Immature natural killer cell (primary cell): ENCODE measurements around the gene RAB3C. TPM values are rescaled to one million over a fixed set of nuclear protein-coding genes. Genes with fewer than 3 reads are reported as not detected.

Experiments
- DNase-seq, 3 donors: peaks; one replicate each; pipeline ENCODE4 v3.0.0; 2022; ENCODE audit warnings: mixed read lengths in 1 of 3
- H3K27ac Mint-ChIP-seq, 6 donors: one replicate each; pipeline ENCODE4 v1.8.0; 2020; ENCODE audit warnings: mixed read lengths in 6 of 6, mild to moderate bottlenecking in 5 of 6, inconsistent platforms in 4 of 6, moderate library complexity in 3 of 6
- H3K27me3 Mint-ChIP-seq, 3 donors: one replicate each; pipeline ENCODE4 v1.8.0; 2020 to 2021; ENCODE audit warnings: low read depth in 3 of 3, mild to moderate bottlenecking in 3 of 3, mixed read lengths in 3 of 3, moderate library complexity in 3 of 3, inconsistent platforms in 1 of 3
- H3K36me3 Mint-ChIP-seq, 3 donors: one replicate each; pipeline ENCODE4 v1.8.0; 2020; ENCODE audit warnings: mixed read lengths in 3 of 3, inconsistent platforms in 2 of 3, mild to moderate bottlenecking in 2 of 3
- H3K4me1 Mint-ChIP-seq, 2 donors: one replicate each; pipeline ENCODE4 v1.8.0; 2020; ENCODE audit warnings: inconsistent platforms in 2 of 2, mild to moderate bottlenecking in 2 of 2, mixed read lengths in 2 of 2, moderate library complexity in 1 of 2
- H3K4me3 Mint-ChIP-seq, 5 donors: one replicate each; pipeline ENCODE4 v1.8.0; 2020; ENCODE audit warnings: mild to moderate bottlenecking in 5 of 5, mixed read lengths in 5 of 5, inconsistent platforms in 3 of 5, moderate library complexity in 3 of 5
- H3K9me3 Mint-ChIP-seq, 6 donors: one replicate each; pipeline ENCODE4 v1.8.0; 2020; ENCODE audit warnings: mild to moderate bottlenecking in 6 of 6, mixed read lengths in 6 of 6, inconsistent platforms in 4 of 6, moderate library complexity in 3 of 6
- polyA plus RNA-seq, 3 donors: library from polyadenylated mRNA; unstranded; fragments of 300-500 nt; fragmentation: Illumina TruSeq; gene quantifications; one replicate each; pipeline ENCODE4 v1.2.3, GENCODE V29; 2021

The RAB3C gene
- polyA plus RNA-seq, 3 donors from 2014 or later: not detected

- DNase-seq: no peak
- H3K27me3 Mint-ChIP-seq: peaks cover 0 to 1% (median under 1%) of the 10 kb centered on the region in 3 donors
- peaks cover 0 to 3% (median 0%) of the 10 kb centered on the region in 6 donors for H3K9me3 Mint-ChIP-seq
- no peaks in the 10 kb centered on the region for H3K4me1 Mint-ChIP-seq
- H3K27ac Mint-ChIP-seq: no peak overlapping the region
- H3K36me3 Mint-ChIP-seq: no peaks in the 10 kb centered on the region
- no peak overlapping the region for H3K4me3 Mint-ChIP-seq
Measured at GRCh38 chr5:58825441-58825840, 242.6 kb downstream of the RAB3C start.

DNA sequence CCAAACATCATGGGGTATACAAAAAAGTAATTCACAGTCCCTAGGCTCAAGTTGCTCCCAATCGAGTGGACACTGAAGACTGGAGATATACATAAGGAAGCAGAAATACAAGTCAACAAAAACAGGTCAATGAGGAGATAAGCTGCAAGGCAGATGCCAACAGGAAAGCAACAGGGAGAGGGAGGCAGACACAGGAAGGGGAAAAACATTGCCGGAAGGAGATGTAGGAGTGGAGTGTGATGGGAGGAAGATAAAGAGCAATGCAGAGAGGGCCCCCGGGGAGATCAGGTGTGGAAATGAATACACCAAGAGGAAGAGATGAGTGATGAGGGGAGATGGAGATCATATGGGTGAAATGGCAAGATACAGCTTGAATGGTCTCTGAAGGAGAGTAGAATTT lies 243.0 kb downstream of the RAB3C start:
- no peak for DNase-seq

DNA sequence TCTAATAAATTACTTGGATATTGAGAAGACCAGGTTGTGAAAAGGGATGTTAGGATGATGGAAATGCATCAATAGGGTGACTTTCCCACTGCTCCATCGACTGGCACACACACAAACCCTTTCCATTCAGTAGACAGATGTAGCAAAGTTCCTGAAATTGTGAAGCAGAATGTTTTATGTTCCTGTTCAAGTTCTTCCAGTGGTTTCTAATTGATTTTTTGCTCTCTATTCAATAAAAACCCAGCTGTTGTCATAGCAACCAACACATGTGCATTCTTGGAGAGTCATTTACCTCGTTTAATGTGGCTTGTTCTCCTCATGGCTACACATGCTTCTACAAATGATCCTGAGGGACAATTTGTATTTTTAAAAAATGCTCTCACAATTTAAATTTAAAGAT lies 244.6 kb downstream of the RAB3C start:
- H3K27ac Mint-ChIP-seq: no peak overlapping the region
- no peaks in the 10 kb centered on the region for H3K36me3 Mint-ChIP-seq
- H3K27me3 Mint-ChIP-seq: peaks cover 0 to 1% (median 1%) of the 10 kb centered on the region in 3 donors
- no peak overlapping the region for H3K4me3 Mint-ChIP-seq
- H3K9me3 Mint-ChIP-seq: peaks cover 0 to 3% (median 0%) of the 10 kb centered on the region in 6 donors
- no peaks in the 10 kb centered on the region for H3K4me1 Mint-ChIP-seq
- DNase-seq: no peak

More for the DNA sequence above, 243.0 kb downstream of the RAB3C start:
- H3K4me3 Mint-ChIP-seq: no peak overlapping the region
- H3K9me3 Mint-ChIP-seq: peaks cover 0 to 3% (median 0%) of the 10 kb centered on the region in 6 donors
- H3K4me1 Mint-ChIP-seq: no peaks in the 10 kb centered on the region
- peaks cover 0 to 1% (median 1%) of the 10 kb centered on the region in 3 donors for H3K27me3 Mint-ChIP-seq
- H3K27ac Mint-ChIP-seq: no peak overlapping the region
- no peaks in the 10 kb centered on the region for H3K36me3 Mint-ChIP-seq

GRCh38 chr5:58828258-58828657 lies 245.4 kb downstream of the RAB3C start:
- Mint-ChIP-seq H3K4me1 (no peaks in the 10 kb centered on the region), H3K4me3 (no peak overlapping the region), H3K27me3 (peaks cover 0 to 1% (median 1%) of the 10 kb centered on the region in 3 donors), H3K36me3 (no peaks in the 10 kb centered on the region), H3K9me3 (peaks cover 0 to 3% (median 0%) of the 10 kb centered on the region in 6 donors), H3K27ac (no peak overlapping the region)
- DNase-seq: no peak

GRCh38 chr5:58834242-58835225 lies 251.7 kb downstream of the RAB3C start:
- H3K4me1 Mint-ChIP-seq: no peaks in the 10 kb centered on the region
- no peaks in the 10 kb centered on the region for H3K36me3 Mint-ChIP-seq
- H3K4me3 Mint-ChIP-seq: no peak overlapping the region
- peaks cover under 1 to 6% (median 2%) of the 10 kb centered on the region in 6 donors for H3K9me3 Mint-ChIP-seq
- H3K27ac Mint-ChIP-seq: no peak overlapping the region
- H3K27me3 Mint-ChIP-seq: peaks cover 0 to 1% (median 1%) of the 10 kb centered on the region in 3 donors
- DNase-seq: no peak

- Mint-ChIP-seq H3K4me1 (no peaks in the 10 kb centered on the region), H3K9me3 (peaks cover 6 to 14% (median 10%) of the 10 kb centered on the region in 6 donors), H3K4me3 (no peak overlapping the region), H3K36me3 (no peaks in the 10 kb centered on the region), H3K27me3 (peaks cover 0 to 5% (median 2%) of the 10 kb centered on the region in 3 donors), H3K27ac (no peak overlapping the region)
- no peak for DNase-seq
Measured at GRCh38 chr5:58836351-58836750, 253.5 kb downstream of the RAB3C start.

DNA sequence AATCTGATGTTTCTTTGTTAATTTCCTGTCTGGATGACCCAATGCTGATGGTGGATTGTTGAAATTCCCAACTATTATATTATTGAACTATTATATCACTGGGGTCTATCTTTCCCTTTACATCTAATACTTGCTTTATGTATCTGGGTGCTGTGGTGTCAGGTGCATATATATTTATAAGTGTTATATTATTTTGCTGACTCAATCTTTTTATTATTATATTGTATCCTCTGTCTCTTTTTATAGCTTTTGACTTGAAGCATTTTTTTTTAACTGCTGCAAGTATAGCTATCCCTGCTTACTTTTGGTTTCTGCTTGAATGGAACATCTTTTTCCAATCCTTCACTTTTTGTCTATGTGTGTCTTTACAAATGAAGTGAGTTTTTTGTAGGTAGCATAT lies 255.9 kb downstream of the RAB3C start:
- H3K4me1 Mint-ChIP-seq: no peaks in the 10 kb centered on the region
- no peaks in the 10 kb centered on the region for H3K36me3 Mint-ChIP-seq
- peaks cover 0 to 9% (median 2%) of the 10 kb centered on the region in 3 donors for H3K27me3 Mint-ChIP-seq
- H3K27ac Mint-ChIP-seq: no peak overlapping the region
- DNase-seq: no peak
- peaks cover 6 to 17% (median 10%) of the 10 kb centered on the region in 6 donors for H3K9me3 Mint-ChIP-seq
- no peak overlapping the region for H3K4me3 Mint-ChIP-seq

DNA sequence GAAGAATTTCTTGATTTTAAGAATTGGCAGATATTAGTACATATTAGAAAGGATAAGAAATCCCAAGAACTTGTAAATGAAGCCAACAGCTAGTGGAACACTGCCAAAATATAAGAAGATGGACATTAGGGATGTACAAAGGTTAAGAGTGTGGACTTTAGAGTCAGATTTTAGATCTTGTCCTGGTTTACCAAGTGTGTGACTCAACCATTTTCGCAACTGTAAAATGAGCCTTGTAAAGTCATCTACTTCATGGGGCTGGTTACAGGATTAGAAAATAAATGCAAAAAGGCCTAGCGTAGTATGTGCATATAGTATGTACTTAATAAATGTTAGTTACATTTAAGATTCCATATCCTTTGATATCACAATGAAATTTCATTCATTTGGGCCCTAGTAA lies 260.0 kb downstream of the RAB3C start:
- Mint-ChIP-seq H3K4me3 (no peak overlapping the region), H3K27me3 (peaks cover 2 to 11% (median 3%) of the 10 kb centered on the region in 3 donors), H3K9me3 (peaks cover 6 to 17% (median 10%) of the 10 kb centered on the region in 6 donors), H3K27ac (no peak overlapping the region), H3K36me3 (no peaks in the 10 kb centered on the region), H3K4me1 (no peaks in the 10 kb centered on the region)
- no peak for DNase-seq

- peaks cover 2 to 14% (median 3%) of the 10 kb centered on the region in 3 donors for H3K27me3 Mint-ChIP-seq
- no peak for DNase-seq
- H3K4me3 Mint-ChIP-seq: no peak overlapping the region
- H3K36me3 Mint-ChIP-seq: no peaks in the 10 kb centered on the region
- no peaks in the 10 kb centered on the region for H3K4me1 Mint-ChIP-seq
- no peak overlapping the region for H3K27ac Mint-ChIP-seq
- H3K9me3 Mint-ChIP-seq: peaks cover 5 to 17% (median 8%) of the 10 kb centered on the region in 6 donors
Measured at GRCh38 chr5:58844395-58844794, 261.5 kb downstream of the RAB3C start.

- no peaks in the 10 kb centered on the region for H3K4me1 Mint-ChIP-seq
- H3K27me3 Mint-ChIP-seq: peaks cover 4 to 13% (median 7%) of the 10 kb centered on the region in 3 donors
- no peaks in the 10 kb centered on the region for H3K9me3 Mint-ChIP-seq
- DNase-seq: no peak
- no peak overlapping the region for H3K27ac Mint-ChIP-seq
- H3K4me3 Mint-ChIP-seq: no peak overlapping the region
- no peaks in the 10 kb centered on the region for H3K36me3 Mint-ChIP-seq
Measured at GRCh38 chr5:58847041-58847440, 264.2 kb downstream of the RAB3C start.

DNA sequence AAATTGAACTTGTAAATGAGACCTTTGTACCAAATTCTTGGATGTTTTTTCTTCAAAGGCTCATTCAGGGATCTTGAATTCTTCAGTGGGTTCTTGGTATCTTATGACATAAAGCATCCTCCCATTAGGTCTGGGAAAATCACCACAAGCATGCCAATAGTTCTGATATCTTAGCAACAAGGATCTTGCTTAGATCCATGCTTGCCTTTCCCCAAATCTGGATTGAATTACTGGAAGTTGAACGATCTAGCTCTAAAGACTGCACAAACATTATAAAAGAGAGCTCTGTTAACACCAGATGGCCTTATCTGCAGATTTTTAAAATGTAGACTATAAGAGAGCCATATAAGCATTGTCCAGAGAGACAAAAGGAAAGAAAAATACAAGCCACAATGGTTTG lies 266.3 kb downstream of the RAB3C start:
- no peak for DNase-seq
- Mint-ChIP-seq H3K9me3 (no peaks in the 10 kb centered on the region), H3K4me3 (no peak overlapping the region), H3K36me3 (no peaks in the 10 kb centered on the region), H3K27ac (no peak overlapping the region), H3K4me1 (no peaks in the 10 kb centered on the region), H3K27me3 (peaks cover 4 to 10% (median 7%) of the 10 kb centered on the region in 3 donors)

DNA sequence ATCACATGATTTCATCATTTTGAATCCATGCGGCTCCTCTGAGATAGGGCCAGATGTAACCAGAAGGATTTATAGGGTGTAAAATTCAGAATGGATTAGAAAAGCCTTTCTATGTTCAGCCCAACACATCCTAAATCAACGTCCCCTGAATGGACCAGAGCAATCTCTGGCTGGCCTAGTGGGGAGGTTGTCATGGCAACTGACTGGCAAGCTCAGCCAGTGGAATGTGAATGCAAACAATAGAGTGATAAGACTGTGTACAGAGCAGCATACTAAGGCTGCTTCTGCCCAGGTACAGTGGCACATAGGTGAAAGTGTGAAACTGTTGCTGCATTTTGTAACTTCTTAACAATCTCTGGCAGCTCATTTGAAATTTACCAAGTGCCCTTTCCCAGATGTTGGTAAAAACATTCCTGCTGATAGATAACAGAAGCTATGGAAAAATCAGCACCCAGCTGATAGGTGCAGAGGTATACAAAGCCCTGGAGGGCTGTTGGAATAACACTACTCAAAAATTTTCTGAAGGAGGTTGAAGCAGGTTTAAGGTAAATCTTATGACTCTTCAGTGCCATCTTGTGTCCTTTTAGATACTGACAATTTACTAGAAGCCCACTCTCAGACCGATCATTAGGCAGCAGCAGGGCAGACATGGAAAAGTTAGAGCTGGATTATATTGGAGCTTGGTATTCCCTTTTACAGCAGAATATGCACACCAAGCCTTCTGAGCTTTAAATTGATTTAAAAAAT lies 267.2 kb downstream of the RAB3C start:
- Mint-ChIP-seq H3K4me1 (no peaks in the 10 kb centered on the region), H3K27me3 (peaks cover 4 to 10% (median 4%) of the 10 kb centered on the region in 3 donors), H3K9me3 (no peaks in the 10 kb centered on the region), H3K27ac (no peak overlapping the region), H3K4me3 (no peak overlapping the region), H3K36me3 (no peaks in the 10 kb centered on the region)
- no peak for DNase-seq

DNA sequence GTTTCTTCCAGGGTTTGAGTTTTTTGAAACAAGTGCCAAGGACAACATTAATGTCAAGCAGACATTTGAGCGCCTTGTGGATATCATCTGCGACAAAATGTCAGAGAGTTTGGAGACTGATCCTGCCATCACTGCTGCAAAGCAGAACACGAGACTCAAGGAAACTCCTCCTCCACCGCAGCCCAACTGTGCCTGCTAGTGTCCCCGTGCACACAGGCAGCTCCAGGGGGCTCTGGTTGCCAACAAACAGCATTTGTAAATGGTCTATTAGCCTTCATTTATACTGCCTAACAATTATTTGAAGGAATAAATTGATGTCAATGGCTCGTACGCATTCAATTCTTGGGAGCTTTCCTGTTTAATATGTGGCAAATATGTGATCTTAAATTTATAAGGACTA lies 268.3 kb downstream of the RAB3C start:
- H3K27me3 Mint-ChIP-seq: peaks cover 4 to 10% (median 4%) of the 10 kb centered on the region in 3 donors
- no peak for DNase-seq
- H3K36me3 Mint-ChIP-seq: no peaks in the 10 kb centered on the region
- no peak overlapping the region for H3K27ac Mint-ChIP-seq
- H3K4me1 Mint-ChIP-seq: no peaks in the 10 kb centered on the region
- H3K4me3 Mint-ChIP-seq: no peak overlapping the region
- no peaks in the 10 kb centered on the region for H3K9me3 Mint-ChIP-seq

GRCh38 chr5:58851571-58851970 lies 268.7 kb downstream of the RAB3C start:
- DNase-seq: no peak
- no peaks in the 10 kb centered on the region for H3K9me3 Mint-ChIP-seq
- no peak overlapping the region for H3K27ac Mint-ChIP-seq
- no peaks in the 10 kb centered on the region for H3K4me1 Mint-ChIP-seq
- H3K27me3 Mint-ChIP-seq: peaks cover 4 to 10% (median 4%) of the 10 kb centered on the region in 3 donors
- H3K36me3 Mint-ChIP-seq: no peaks in the 10 kb centered on the region
- H3K4me3 Mint-ChIP-seq: no peak overlapping the region
